ENCODE measurements around the gene LHX8.

- TF ChIP-seq CTCF (IDR thresholded peaks at IDR 0.05) (no peak), TCF7L2 (IDR thresholded peaks at IDR 0.05; ENCODE audit: low read depth, low read length) (no peak), REST (IDR thresholded peaks at IDR 0.05; ENCODE audit: insufficient read depth in 1 of 2, low read depth in 2 of 2, low read length in 1 of 2) (no peak)
Observed at GRCh38 chr1:75198163-75198562, 64.0 kb downstream of the LHX8 start.
